ENCODE results near the gene TDG.
"Not testable (repeated sequence)": the region's sequence is repeated elsewhere in the genome, so short reads cannot be mapped to it uniquely, and the experiment has no call there.

The TDG gene

GRCh38 chr12:103960616-103961227 lies 5.0 kb upstream of the TDG start:
- DNase-seq = no peak

DNA sequence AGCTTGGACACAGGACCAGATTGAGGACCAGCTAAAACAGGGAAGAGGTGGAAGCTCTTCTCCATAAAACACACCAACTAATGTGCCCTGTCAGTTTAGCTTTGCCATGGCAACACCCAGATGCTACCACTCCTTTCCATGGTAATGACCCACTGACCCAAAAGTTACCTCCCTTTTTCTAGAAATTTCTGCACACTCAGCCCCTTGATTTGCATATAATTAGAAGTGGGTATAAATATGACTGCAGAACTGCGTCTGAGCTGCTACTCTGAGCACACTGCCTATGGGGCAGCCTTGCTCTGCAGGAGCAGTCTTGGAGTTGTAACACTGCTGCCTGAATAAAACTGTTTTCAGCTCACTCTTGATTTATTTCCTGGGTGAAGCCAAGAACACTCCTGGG lies 3.2 kb upstream of the TDG start:
- no peak for DNase-seq

GRCh38 chr12:103964805-103965204 lies 867 bp upstream of the TDG start:
- DNase-seq = no peak

- no peak for DNase-seq
Observed at GRCh38 chr12:103965255-103965589, 450 bp upstream of the TDG start.

DNA sequence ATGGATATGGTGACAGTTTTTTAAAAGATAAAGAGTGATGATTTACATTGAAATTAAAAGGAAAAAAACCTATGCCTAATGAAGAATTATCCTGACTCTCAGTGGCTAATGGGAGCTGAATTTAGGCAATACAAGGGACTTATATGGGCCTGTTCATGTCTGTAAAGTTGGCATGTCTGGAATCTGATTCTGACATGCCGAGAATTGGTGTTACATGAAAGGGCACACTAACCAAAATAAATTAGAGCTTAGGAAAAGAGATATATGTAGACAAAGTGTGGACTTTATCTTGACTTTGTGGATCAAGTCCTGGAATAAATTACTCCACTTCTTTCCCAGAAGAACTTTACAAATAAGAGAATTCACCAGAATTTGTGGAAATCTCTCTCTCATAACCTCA lies 1.1 kb downstream of the TDG start:
- no peak for DNase-seq

DNA sequence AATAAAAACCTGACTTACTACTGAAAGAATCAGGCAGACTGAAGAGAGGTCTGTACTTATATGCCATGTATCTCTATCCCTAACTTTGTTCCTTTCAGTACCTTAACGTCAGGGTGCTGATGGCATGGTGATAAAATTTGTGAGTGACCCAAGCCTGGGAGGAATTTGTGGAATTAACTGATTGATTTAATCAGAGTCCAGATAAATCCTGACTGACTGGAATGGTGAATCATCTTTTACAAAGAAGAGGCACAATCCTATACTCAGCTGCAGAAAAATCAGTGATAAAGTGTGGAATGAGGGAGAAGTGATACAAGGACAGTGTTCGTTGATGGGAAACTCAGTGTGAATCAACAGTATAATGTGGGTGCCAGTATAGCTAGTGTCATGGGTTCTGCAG lies 3.7 kb downstream of the TDG start:
- no peak for DNase-seq

DNA sequence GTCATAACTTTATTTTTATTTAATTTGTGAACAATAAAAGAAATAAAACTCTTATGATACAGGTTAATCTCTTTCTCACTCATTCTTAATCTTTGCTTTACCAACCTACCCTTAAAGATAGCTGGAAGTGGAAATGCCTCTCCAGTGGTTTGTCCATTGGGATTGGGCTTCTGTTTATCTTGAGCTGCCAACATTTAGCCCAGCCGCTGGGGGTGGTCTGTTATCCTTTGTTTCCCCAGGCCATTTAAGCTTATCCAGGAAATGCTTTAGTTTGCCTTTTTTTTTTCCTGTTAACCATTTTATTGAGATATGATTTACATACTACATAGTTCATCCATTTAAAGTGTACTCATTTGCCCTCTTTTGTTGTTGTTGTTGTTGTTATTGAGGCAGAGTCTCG lies 8.2 kb downstream of the TDG start:
- DNase-seq = no peak

GRCh38 chr12:103975368-103975767 lies 9.7 kb downstream of the TDG start:
- DNase-seq = no peak

GRCh38 chr12:103978384-103978982 lies 12.8 kb downstream of the TDG start:
- DNase-seq = no peak

DNA sequence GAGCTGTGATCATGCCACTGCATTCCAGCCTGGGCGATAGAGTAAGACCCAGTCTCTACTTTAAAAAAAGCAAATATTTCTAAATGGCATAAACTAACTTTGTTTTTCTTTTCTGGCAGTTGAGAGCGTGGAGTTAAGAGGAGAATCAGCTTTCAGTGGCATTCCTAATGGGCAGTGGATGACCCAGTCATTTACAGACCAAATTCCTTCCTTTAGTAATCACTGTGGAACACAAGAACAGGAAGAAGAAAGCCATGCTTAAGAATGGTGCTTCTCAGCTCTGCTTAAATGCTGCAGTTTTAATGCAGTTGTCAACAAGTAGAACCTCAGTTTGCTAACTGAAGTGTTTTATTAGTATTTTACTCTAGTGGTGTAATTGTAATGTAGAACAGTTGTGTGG lies 21.2 kb downstream of the TDG start:
- no peak for DNase-seq

DNA sequence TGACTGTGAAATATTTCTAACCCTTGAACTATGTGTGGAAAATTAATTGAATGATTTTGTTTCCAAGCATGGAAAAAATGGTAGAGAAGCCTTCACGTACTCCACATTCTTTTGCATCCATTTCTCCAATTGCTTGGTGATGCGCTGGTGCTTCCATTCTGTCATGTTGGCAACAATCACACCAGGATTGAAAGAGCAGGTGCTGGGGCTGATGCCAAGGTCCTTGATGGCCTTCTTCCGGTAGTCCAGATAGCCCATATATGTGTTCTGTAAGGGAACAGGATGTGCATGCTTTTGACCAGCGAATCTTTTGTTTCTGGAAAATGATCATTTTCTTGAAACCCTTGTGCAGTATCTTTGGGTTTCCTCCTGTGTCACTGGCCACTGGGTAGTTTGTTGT lies 28.6 kb downstream of the TDG start:
- no peak for DNase-seq

DNA sequence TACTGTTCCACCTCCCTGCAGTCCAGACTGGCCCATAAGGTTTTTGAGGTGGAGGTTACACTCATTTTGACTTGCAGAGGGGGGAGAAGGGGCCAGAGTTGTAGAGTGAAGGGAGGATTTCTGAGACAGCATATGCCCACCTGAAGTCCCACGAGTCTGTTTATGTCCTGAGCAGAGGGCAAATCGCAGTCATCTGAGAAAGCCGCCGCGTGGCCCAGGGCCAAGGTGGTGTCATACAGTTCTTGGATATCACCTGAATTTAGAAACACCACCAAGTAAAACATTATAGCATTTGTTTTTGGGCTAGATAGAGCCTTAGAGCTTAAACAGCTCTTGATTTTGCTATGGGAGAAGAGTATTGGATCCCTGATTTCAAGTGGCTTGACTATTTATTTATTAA lies 30.9 kb downstream of the TDG start:
- no peak for DNase-seq

- DNase-seq = no peak
Observed at GRCh38 chr12:103997286-103997900, 31.7 kb downstream of the TDG start.

DNA sequence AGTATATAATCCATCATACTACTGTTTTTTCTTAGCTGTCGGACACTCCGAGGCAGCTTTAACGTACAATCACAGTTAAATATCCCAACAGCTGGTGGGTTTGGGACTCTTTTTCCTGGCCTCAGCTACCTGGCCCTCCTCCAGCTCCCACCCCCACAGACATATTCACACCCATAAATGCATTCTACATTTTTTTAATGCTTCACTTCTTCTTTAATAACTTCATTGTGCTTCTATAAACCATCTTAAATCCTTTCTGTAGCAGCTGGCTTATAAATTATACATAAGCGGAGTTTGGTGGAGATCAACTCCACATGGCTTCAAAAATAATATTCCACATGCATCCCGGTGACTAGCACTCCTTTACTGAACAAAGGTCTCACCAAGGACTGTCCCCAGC lies 33.3 kb downstream of the TDG start:
- DNase-seq = no peak

DNA sequence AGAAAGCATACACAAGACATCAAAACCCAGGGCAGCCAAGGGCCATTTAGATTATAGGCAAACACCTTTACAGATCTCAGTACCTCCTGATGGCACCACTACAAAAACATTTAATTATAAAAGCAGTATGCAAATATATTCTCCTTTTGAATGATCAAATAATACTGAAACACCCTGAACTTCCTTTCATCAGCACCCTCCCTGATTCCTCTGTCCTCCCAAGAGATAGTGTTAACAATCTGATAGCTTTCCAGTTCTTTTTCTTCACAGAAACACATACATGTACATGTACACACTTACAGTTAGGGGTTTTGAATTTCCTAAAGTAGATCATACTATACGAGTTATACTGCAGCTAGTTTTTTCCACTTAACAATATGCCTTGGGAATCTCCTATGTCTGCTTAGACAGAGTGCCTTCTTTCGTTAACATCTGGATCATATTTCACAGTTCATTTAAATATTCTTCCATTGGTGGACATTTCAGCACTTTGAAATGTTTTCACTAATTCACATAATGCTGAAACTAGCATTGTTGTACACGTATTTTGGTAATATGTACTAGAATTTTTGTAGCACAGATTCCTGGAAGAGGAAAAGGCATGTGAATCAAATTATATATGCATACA lies 35.2 kb downstream of the TDG start:
- no peak for DNase-seq

DNA sequence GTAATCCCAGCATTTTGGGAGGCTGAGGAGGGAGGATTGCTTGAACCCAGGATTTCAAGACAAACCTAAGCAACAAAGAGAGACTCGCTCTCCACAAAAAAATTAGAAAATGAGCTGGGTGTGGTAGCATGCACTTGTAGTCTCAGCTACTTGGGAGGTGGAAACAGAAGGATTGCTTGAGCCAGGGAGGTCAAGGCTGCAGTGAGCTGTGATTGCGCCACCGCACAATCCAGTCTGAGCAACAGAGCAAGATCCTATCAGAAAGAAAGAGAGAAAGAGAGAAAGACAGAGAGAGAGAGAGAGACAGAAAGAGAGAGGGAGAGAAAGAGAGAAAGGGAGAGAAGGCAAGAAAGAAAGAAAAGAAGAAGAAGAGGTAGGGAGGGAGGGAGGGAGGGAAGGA lies 37.0 kb downstream of the TDG start:
- DNase-seq = no peak

- DNase-seq = no peak
Observed at GRCh38 chr12:104003596-104003995, 37.9 kb downstream of the TDG start.

- DNase-seq = no peak
Observed at GRCh38 chr12:104006929-104007328, 41.3 kb downstream of the TDG start.

- DNase-seq = no peak
Observed at GRCh38 chr12:104010121-104010520, 44.4 kb downstream of the TDG start.

- no peak for DNase-seq
Observed at GRCh38 chr12:104010606-104011169, 45.0 kb downstream of the TDG start.

DNA sequence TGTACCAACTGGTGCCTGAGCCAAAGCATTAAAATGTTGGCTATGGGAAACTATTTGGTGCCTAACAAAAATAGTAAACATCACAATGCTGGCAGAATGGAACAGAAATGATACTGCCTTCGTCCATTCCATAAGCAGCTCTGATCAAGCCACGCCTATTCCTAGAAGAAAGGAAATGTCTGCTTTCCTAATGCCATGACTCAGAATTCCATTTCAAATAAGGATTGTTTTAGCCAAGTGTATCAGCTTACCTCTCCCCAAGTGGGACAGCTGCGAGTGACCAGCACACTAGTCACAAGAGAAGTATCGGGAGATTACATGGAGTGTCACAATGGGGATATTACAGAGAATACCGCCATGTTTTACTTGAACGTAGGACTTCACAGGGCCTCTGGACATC lies 45.6 kb downstream of the TDG start:
- no peak for DNase-seq

DNA sequence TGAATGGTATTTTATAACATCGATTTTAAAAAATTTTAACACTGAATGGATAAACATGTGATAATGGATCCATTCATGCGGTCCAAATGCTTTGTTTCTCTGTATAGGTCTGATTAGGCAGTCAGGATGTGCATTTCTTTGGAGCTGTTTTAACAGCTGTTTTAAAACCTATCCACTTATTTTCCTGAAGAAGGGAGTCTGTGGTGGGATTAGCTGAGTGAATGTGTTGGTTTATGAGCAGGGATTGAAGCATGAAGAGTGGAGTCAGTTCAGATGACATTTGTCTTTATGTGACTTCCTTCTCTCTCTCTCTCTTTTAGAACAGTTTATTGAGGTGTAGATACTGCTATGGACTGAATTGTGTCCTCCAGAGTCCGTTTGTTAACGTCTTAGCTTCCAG lies 46.7 kb downstream of the TDG start:
- no peak for DNase-seq

DNA sequence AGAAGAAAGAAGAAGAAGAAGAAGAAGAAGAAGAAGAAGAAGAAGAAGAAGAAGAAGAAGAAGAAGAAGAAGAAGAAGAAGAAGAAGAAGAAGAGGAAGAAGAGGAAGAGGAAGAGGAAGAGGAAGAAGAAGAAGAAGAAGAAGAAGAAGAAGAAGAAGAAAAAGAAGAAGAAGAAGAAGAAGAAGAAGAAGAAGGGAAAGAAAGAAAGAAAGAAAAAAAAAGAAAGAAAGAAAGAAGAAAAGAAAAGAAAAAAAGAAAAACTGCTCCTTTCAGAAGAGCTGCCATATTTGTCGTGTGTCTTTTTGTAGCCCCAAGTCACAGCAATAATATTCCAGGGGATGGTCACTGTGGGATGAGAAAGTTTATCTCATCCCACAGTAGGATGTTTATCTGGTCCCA lies 56.2 kb downstream of the TDG start:
- DNase-seq = not testable (repeated sequence)

- no peak for DNase-seq
Observed at GRCh38 chr12:104022786-104023185, 57.1 kb downstream of the TDG start.
